Measurements from ENCODE around the gene CREBZF. TPM values are rescaled to one million over a fixed set of nuclear protein-coding genes. Genes with fewer than 3 reads are reported as not detected.
"Not testable (repeated sequence)": the region's sequence is repeated elsewhere in the genome, so short reads cannot be mapped to it uniquely, and the experiment has no call there.

CREBZF gene
- total and polyA plus RNA-seq, 2 experiments from 2014 or later = 61.7 to 109 TPM

GRCh38 chr11:85679576-85679975, 14.6 kb upstream of the CREBZF start:
- Histone ChIP-seq H3K4me3 (no peak overlapping the region), H3K27me3 (no peaks in the 10 kb centered on the region), H3K27ac (no peak overlapping the region), H3K4me1 (ENCODE audit: low read depth) (no peaks in the 10 kb centered on the region), H3K36me3 (no peaks in the 10 kb centered on the region), H3K9me3 (ENCODE audit: low read depth) (no peaks in the 10 kb centered on the region)
- no peak for DNase-seq (ENCODE audit: low read depth in 1 of 2, low spot score in 1 of 2)
- TF ChIP-seq CTCF (IDR thresholded peaks at IDR 0.05; ENCODE audit: low read depth, low read length) = no peak

GRCh38 chr11:85673393-85673792, 8.5 kb upstream of the CREBZF start:
- Histone ChIP-seq H3K9me3 (ENCODE audit: low read depth) (no peaks in the 10 kb centered on the region), H3K36me3 (no peaks in the 10 kb centered on the region), H3K27me3 (no peaks in the 10 kb centered on the region), H3K27ac (no peak overlapping the region), H3K4me3 (no peak overlapping the region), H3K4me1 (ENCODE audit: low read depth) (no peaks in the 10 kb centered on the region)
- no peak for DNase-seq (ENCODE audit: low read depth in 1 of 2, low spot score in 1 of 2)
- no peak for TF ChIP-seq CTCF (IDR thresholded peaks at IDR 0.05; ENCODE audit: low read depth, low read length)

GRCh38 chr11:85672105-85672902, 7.4 kb upstream of the CREBZF start:
- Histone ChIP-seq H3K9me3 (ENCODE audit: low read depth) (no peaks in the 10 kb centered on the region), H3K36me3 (no peaks in the 10 kb centered on the region), H3K4me3 (no peak overlapping the region), H3K27me3 (no peaks in the 10 kb centered on the region), H3K27ac (no peak overlapping the region), H3K4me1 (ENCODE audit: low read depth) (no peaks in the 10 kb centered on the region)
- no peak for DNase-seq (ENCODE audit: low read depth in 1 of 2, low spot score in 1 of 2)
- TF ChIP-seq CTCF (IDR thresholded peaks at IDR 0.05; ENCODE audit: low read depth, low read length) = no peak

GRCh38 chr11:85670949-85671663, 6.2 kb upstream of the CREBZF start:
- not testable (repeated sequence) for H3K27me3 ChIP-seq; H3K4me1 ChIP-seq (ENCODE audit: low read depth); H3K4me3 ChIP-seq; H3K27ac ChIP-seq; DNase-seq (ENCODE audit: low read depth in 1 of 2, low spot score in 1 of 2); H3K9me3 ChIP-seq (ENCODE audit: low read depth); H3K36me3 ChIP-seq

- H3K4me1 ChIP-seq (ENCODE audit: low read depth) = no peaks in the 10 kb centered on the region
- no peaks in the 10 kb centered on the region for H3K9me3 ChIP-seq (ENCODE audit: low read depth)
- no peaks in the 10 kb centered on the region for H3K36me3 ChIP-seq
- DNase-seq (ENCODE audit: low read depth in 1 of 2, low spot score in 1 of 2) = no peak
- H3K27ac ChIP-seq = no peak overlapping the region
- no peaks in the 10 kb centered on the region for H3K27me3 ChIP-seq
- no peak for TF ChIP-seq CTCF (IDR thresholded peaks at IDR 0.05; ENCODE audit: low read depth, low read length)
- H3K4me3 ChIP-seq = no peak overlapping the region
Observed at GRCh38 chr11:85668157-85668556, 3.2 kb upstream of the CREBZF start.

- Histone ChIP-seq H3K36me3 (peaks cover 4% of the 10 kb centered on the region), H3K27ac (no peak overlapping the region), H3K4me1 (ENCODE audit: low read depth) (peaks cover 15% of the 10 kb centered on the region), H3K9me3 (ENCODE audit: low read depth) (no peaks in the 10 kb centered on the region), H3K4me3 (no peak overlapping the region), H3K27me3 (no peaks in the 10 kb centered on the region)
- DNase-seq (ENCODE audit: low read depth in 1 of 2, low spot score in 1 of 2) = no peak
- TF ChIP-seq CTCF (IDR thresholded peaks at IDR 0.05; ENCODE audit: low read depth, low read length) = no peak
Observed at GRCh38 chr11:85666687-85667086, 1.8 kb upstream of the CREBZF start.
